HEK293 (cell line): Measurements from ENCODE around the gene DIDO1.

Experiments
- PBX3 ChIP-seq: sonication (generic); formaldehyde crosslinking; IDR thresholded peaks from 2 replicates; pipeline ENCODE4 v1.8.1; 2022; ENCODE audit warnings: mild to moderate bottlenecking, moderate library complexity, missing genetic modification reagents
- SP7 ChIP-seq: fragments of 450-650 bp; formaldehyde crosslinking; IDR thresholded peaks from 2 replicates; pipeline ENCODE4 v1.5.1; 2016; ENCODE audit warnings: missing biosample characterization, missing genetic modification characterization
- TCF7L2 ChIP-seq: IDR thresholded peaks from 2 replicates; pipeline ENCODE4 v1.6.1; 2011; ENCODE audit warnings: low read depth, mild to moderate bottlenecking, inconsistent platforms, low read length, moderate library complexity, borderline replicate concordance
- ZBTB1 ChIP-seq: fragments of 450-650 bp; formaldehyde crosslinking; IDR thresholded peaks from 2 replicates; pipeline ENCODE4 v1.5.1; 2016; ENCODE audit warnings: missing biosample characterization, missing genetic modification characterization
- ZBTB21 ChIP-seq: fragments of 450-650 bp; formaldehyde crosslinking; IDR thresholded peaks from 2 replicates; pipeline ENCODE4 v1.5.1; 2017; ENCODE audit warnings: missing biosample characterization, missing genetic modification characterization
- ZNF121 ChIP-seq: fragments of 450-650 bp; formaldehyde crosslinking; IDR thresholded peaks from 2 replicates; pipeline ENCODE4 v1.5.1; 2016; ENCODE audit warnings: missing biosample characterization, missing genetic modification characterization
- ZNF292 ChIP-seq: fragments of 450-650 bp; formaldehyde crosslinking; IDR thresholded peaks from 2 replicates; pipeline ENCODE4 v1.5.1; 2016; ENCODE audit warnings: low read depth, missing biosample characterization, missing genetic modification characterization, borderline replicate concordance
- ZNF335 ChIP-seq: fragments of 450-650 bp; formaldehyde crosslinking; conservative IDR thresholded peaks from 2 replicates; pipeline ENCODE4 v1.5.1; 2016; ENCODE audit warnings: missing biosample characterization, missing genetic modification characterization
- ZNF677 ChIP-seq: fragments of 450-650 bp; IDR thresholded peaks from 2 replicates; pipeline ENCODE4 v1.5.0; 2018; ENCODE audit warnings: missing biosample characterization, mild to moderate bottlenecking, missing genetic modification characterization, moderate library complexity
- ZNF707 ChIP-seq: fragments of 450-650 bp; formaldehyde crosslinking; IDR thresholded peaks from 2 replicates; pipeline ENCODE4 v1.5.1; 2016; ENCODE audit warnings: missing biosample characterization, missing genetic modification characterization
- TF ChIP-seq, protein P1 (sequence below): fragments of 450-650 bp; formaldehyde crosslinking; IDR thresholded peaks from 2 replicates; pipeline ENCODE4 v1.5.1; 2016; ENCODE audit warnings: missing biosample characterization, missing genetic modification characterization

- TF ChIP-seq SP7 (no peak), TCF7L2 (no peak), ZNF292 (tag by site-specific recombination) (no peak), ZBTB21 (tag by site-specific recombination) (no peak), ZNF335 (tag by site-specific recombination) (no peak), ZNF121 (tag by site-specific recombination) (no peak), ZBTB1 (tag by site-specific recombination) (no peak), PBX3 (CRISPR knock-in tag) (no peak), ZNF677 (no peak), ZNF707 (tag by site-specific recombination) (no peak)
- TF ChIP-seq, protein P1, sequence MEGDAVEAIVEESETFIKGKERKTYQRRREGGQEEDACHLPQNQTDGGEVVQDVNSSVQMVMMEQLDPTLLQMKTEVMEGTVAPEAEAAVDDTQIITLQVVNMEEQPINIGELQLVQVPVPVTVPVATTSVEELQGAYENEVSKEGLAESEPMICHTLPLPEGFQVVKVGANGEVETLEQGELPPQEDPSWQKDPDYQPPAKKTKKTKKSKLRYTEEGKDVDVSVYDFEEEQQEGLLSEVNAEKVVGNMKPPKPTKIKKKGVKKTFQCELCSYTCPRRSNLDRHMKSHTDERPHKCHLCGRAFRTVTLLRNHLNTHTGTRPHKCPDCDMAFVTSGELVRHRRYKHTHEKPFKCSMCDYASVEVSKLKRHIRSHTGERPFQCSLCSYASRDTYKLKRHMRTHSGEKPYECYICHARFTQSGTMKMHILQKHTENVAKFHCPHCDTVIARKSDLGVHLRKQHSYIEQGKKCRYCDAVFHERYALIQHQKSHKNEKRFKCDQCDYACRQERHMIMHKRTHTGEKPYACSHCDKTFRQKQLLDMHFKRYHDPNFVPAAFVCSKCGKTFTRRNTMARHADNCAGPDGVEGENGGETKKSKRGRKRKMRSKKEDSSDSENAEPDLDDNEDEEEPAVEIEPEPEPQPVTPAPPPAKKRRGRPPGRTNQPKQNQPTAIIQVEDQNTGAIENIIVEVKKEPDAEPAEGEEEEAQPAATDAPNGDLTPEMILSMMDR (tag by site-specific recombination): no peak
Measured at GRCh38 chr20:62889411-62889810, 36.9 kb downstream of the DIDO1 start.
